ENCODE measurements around the gene NFXL1. TPM values are rescaled to one million over a fixed set of nuclear protein-coding genes. Genes with fewer than 3 reads are reported as not detected.

Gene NFXL1
- total and polyA plus RNA-seq, 3 donors from 2014 or later: 26.9 to 35.3 (median 27.5) TPM

- no peak for DNase-seq
- Histone ChIP-seq H3K27ac (no peak overlapping the region), H3K4me3 (no peak overlapping the region), H3K27me3 (no peaks in the 10 kb centered on the region), H3K36me3 (ENCODE audit: low read depth, missing control alignments) (no peaks in the 10 kb centered on the region), H3K4me1 (no peaks in the 10 kb centered on the region), H3K9me3 (no peaks in the 10 kb centered on the region)
- intact Hi-C loops (cut with DNase I; ENCODE audit: low total_unique reads): no loop called here
- TF ChIP-seq POLR2A (IDR thresholded peaks at IDR 0.05): no peak
- TF ChIP-seq, protein P1, sequence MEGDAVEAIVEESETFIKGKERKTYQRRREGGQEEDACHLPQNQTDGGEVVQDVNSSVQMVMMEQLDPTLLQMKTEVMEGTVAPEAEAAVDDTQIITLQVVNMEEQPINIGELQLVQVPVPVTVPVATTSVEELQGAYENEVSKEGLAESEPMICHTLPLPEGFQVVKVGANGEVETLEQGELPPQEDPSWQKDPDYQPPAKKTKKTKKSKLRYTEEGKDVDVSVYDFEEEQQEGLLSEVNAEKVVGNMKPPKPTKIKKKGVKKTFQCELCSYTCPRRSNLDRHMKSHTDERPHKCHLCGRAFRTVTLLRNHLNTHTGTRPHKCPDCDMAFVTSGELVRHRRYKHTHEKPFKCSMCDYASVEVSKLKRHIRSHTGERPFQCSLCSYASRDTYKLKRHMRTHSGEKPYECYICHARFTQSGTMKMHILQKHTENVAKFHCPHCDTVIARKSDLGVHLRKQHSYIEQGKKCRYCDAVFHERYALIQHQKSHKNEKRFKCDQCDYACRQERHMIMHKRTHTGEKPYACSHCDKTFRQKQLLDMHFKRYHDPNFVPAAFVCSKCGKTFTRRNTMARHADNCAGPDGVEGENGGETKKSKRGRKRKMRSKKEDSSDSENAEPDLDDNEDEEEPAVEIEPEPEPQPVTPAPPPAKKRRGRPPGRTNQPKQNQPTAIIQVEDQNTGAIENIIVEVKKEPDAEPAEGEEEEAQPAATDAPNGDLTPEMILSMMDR (IDR thresholded peaks at IDR 0.05): no peak
Observed at GRCh38 chr4:47876310-47876709, 38.1 kb downstream of the NFXL1 start.

- no peak overlapping the region for H3K27ac ChIP-seq
- intact Hi-C loops (cut with DNase I; ENCODE audit: low total_unique reads): no loop called here
- 92 to 98% methylated on average over 3 of the region's 3 CpGs for WGBS, 2 donors
- no peaks in the 10 kb centered on the region for H3K4me1 ChIP-seq
- H3K36me3 ChIP-seq (ENCODE audit: low read depth, missing control alignments): no peaks in the 10 kb centered on the region
- no peak for TF ChIP-seq POLR2A (IDR thresholded peaks at IDR 0.05)
- TF ChIP-seq, protein P1 (IDR thresholded peaks at IDR 0.05): no peak
- DNase-seq: no peak
- no peak overlapping the region for H3K4me3 ChIP-seq
- H3K9me3 ChIP-seq: no peaks in the 10 kb centered on the region
- H3K27me3 ChIP-seq: no peaks in the 10 kb centered on the region
Observed at GRCh38 chr4:47873877-47874541, 40.4 kb downstream of the NFXL1 start.

DNA sequence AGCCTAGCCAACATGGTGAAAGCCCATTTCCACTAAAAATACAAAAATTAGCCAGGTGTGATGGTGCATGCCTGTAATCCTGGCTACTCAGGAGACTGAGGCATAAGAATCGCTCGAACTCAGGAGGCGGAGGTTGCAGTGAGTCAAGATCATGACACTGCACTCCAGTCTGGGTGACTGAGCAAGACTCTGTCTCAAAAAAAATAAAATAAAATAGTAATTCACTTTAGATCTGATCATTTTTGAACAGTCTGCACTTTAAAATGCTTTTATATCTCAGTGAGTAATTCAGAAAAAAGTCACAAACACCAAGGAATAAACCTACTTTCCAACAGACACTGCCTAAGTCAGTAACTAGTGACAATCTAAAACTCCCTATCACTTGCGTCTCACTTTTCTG, 50.9 kb downstream of the NFXL1 start:
- no peaks in the 10 kb centered on the region for H3K4me1 ChIP-seq
- H3K4me3 ChIP-seq: no peak overlapping the region
- no peak overlapping the region for H3K27ac ChIP-seq
- no peaks in the 10 kb centered on the region for H3K36me3 ChIP-seq (ENCODE audit: low read depth, missing control alignments)
- no peak for DNase-seq
- intact Hi-C loops (cut with DNase I; ENCODE audit: low total_unique reads): no loop called here
- TF ChIP-seq, protein P1 (IDR thresholded peaks at IDR 0.05): no peak
- no peak for TF ChIP-seq POLR2A (IDR thresholded peaks at IDR 0.05)
- H3K27me3 ChIP-seq: no peaks in the 10 kb centered on the region
- no peaks in the 10 kb centered on the region for H3K9me3 ChIP-seq
- WGBS, 2 donors: 75 to 96% methylated on average over 4 of the region's 4 CpGs

DNA sequence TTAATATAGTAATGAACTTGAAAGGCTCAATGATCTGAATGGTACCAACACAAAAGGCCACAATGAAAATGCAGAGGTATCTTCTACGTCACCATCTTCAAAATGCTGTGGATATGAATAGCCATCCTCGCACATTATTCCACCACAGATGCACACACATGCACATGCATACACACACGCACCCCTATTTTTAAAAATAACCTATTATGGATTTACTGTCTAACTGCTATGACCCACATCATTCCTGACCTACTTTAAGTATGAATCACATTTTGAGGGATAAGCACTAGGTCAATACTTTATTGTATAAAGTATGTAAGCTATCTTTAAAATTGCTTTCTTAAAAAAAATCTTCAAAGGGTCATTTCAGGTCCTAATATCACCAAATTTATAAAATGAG, 52.1 kb downstream of the NFXL1 start:
- H3K27me3 ChIP-seq: no peaks in the 10 kb centered on the region
- 95 to 97% methylated on average over 3 of the region's 3 CpGs for WGBS, 2 donors
- no peaks in the 10 kb centered on the region for H3K36me3 ChIP-seq (ENCODE audit: low read depth, missing control alignments)
- TF ChIP-seq POLR2A (IDR thresholded peaks at IDR 0.05): no peak
- TF ChIP-seq, protein P1 (IDR thresholded peaks at IDR 0.05): no peak
- no peaks in the 10 kb centered on the region for H3K4me1 ChIP-seq
- DNase-seq: no peak
- H3K4me3 ChIP-seq: no peak overlapping the region
- H3K9me3 ChIP-seq: no peaks in the 10 kb centered on the region
- H3K27ac ChIP-seq: no peak overlapping the region
- intact Hi-C loops (cut with DNase I; ENCODE audit: low total_unique reads): no loop called here

DNA sequence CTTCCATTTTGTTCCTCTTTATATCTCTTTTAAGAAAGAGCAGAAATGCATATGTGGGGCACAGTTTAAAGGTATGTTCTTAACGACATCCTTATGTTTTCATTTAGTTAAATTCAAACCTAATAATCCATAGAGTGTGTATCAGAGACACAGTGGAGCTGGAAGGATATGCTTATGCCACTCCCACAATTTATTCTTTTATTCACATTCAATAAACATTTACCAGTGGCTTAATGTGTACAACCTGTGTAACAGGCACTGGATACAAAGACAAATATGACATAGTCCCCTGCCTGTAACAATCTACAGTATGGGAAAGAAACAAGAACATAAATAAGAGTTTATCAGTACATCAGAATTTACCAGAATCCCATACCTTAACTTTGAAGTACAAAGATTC, 54.1 kb downstream of the NFXL1 start:
- Histone ChIP-seq H3K9me3 (no peaks in the 10 kb centered on the region), H3K36me3 (ENCODE audit: low read depth, missing control alignments) (no peaks in the 10 kb centered on the region), H3K4me1 (no peaks in the 10 kb centered on the region), H3K27me3 (no peaks in the 10 kb centered on the region), H3K27ac (no peak overlapping the region), H3K4me3 (no peak overlapping the region)
- TF ChIP-seq, protein P1 (IDR thresholded peaks at IDR 0.05): no peak
- TF ChIP-seq POLR2A (IDR thresholded peaks at IDR 0.05): no peak
- WGBS, 2 donors: 88 to 93% methylated on average over 1 of the region's 1 CpG
- intact Hi-C loops (cut with DNase I; ENCODE audit: low total_unique reads): no loop called here
- DNase-seq: no peak

Measured in testis (tissue), 3 donors.